ENCODE data around the gene FGF1.

- TF ChIP-seq CTCF (IDR thresholded peaks at IDR 0.05) (no peak), POLR2A (IDR thresholded peaks at IDR 0.05) (no peak)
Observed at GRCh38 chr5:142626786-142627185, 59.1 kb downstream of the FGF1 start.
